HG03565 (cell line): ENCODE measurements around the gene EXOSC6.
"Not testable (repeated sequence)": the region's sequence is repeated elsewhere in the genome, so short reads cannot be mapped to it uniquely, and the experiment has no call there.

Source experiments
- ATAC-seq: cut with Tn5 transposase; IDR thresholded peaks from one replicate; pipeline ENCODE4 v1.9.1; 2021; ENCODE audit warnings: mild to moderate bottlenecking, moderate library complexity; ENCODE audit not compliant: unreplicated experiment

Gene EXOSC6

DNA sequence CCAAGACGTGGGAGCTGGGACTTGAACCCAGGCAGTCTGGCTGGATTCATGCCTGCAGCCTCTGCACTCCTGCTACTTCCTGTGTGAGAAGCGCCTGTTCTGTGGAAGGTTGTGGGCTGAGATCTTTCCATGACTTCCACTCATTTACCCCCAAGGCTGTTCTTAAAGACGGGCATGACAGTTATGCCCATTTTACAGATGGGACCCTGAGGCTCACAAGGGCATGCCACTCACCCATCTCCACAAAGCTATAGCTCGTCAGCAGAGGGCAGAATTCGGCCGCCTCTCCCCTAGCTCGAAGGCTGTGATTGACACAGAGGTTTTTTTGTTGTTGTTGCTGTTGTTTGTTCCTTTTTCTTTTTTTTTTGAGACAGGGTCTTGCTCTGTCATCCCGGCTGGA lies 51.7 kb downstream of the EXOSC6 start:
- not testable (repeated sequence) for ATAC-seq

DNA sequence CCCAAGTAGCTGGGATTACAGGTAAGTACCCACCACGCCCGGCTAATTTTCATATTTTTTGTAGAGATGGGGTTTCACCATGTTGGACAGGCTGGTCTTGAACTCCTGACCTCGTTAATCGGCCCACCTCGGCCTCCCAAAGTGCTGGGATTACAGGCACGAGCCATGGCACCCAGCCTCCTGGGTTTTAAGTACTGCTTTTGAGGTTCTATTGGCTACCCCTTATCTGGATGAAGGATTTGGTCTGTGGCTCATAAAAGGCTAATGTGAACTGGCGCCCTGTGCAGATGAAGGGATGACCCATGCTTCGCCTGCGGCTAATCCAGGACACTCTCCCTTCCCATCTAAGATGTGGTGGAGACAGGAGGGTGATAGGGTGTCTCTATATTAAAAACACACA lies 52.6 kb downstream of the EXOSC6 start:
- not testable (repeated sequence) for ATAC-seq

DNA sequence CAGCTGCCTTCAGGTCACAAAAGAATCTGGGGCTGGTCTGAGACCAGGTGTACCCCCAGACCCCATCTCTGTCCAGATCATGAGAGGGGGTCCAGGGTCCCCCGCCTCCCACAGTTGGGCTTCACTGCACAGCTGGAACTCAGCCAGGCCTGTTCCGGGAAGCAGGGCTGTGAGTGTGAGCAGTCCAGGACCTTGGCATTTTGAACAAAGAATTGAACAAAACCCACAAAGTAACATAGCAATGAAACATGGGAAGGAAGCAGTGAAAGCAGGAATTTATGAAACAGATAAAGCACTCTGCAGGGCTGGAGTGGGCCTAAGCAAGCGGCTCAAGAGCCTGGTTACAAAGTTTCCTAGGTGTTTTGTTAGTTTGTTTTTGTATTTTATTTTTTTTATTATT lies 53.1 kb downstream of the EXOSC6 start:
- ATAC-seq: not testable (repeated sequence)

- ATAC-seq: not testable (repeated sequence)
These were observed 53.5 kb downstream of the EXOSC6 start for GRCh38 chr16:70198230-70198629.

GRCh38 chr16:70197611-70198010 lies 54.1 kb downstream of the EXOSC6 start:
- ATAC-seq: not testable (repeated sequence)
